IPS DF 6.9 (cell line): Measurements from ENCODE around the gene RTKN.
"Not testable (repeated sequence)": the region's sequence is repeated elsewhere in the genome, so short reads cannot be mapped to it uniquely, and the experiment has no call there.

Experiments used
- DNase-seq: peaks from one replicate; pipeline ENCODE4 v3.0.0-alpha.2; 2013; ENCODE audit warnings: low read depth, low spot score
- H3K27ac ChIP-seq: one replicate; pipeline ENCODE4 v1.5.1; 2013; ENCODE audit warnings: low read length, control low read depth
- H3K27me3 ChIP-seq: 2 replicates; pipeline ENCODE4 v1.6.1; 2013; ENCODE audit warnings: mild to moderate bottlenecking, low read length; ENCODE audit not compliant: control insufficient read depth, insufficient read depth
- H3K36me3 ChIP-seq: 2 replicates; pipeline ENCODE4 v1.6.1; 2013; ENCODE audit warnings: low read length; ENCODE audit not compliant: control insufficient read depth, insufficient read depth
- H3K4me1 ChIP-seq: 2 replicates; pipeline ENCODE4 v1.6.1; 2013; ENCODE audit warnings: low read length; ENCODE audit not compliant: control insufficient read depth, insufficient read depth
- H3K4me3 ChIP-seq: 2 replicates; pipeline ENCODE4 v1.5.1; 2013; ENCODE audit warnings: mild to moderate bottlenecking, low read length
- H3K9me3 ChIP-seq: 2 replicates; pipeline ENCODE4 v1.6.1; 2013; ENCODE audit warnings: low read length, inconsistent platforms; ENCODE audit not compliant: control insufficient read depth, insufficient read depth
- WGBS: extraction: QIAGEN DNeasy Blood & Tissue Kit; methylation state at CpG from one replicate; pipeline ENCODE4 v1.1.7; 2013; ENCODE audit warnings: mixed read lengths, missing lambda C conversion rate; ENCODE audit not compliant: insufficient read length, insufficient coverage; 5-methylcytosine and 5-hydroxymethylcytosine counted together

Gene RTKN

DNA sequence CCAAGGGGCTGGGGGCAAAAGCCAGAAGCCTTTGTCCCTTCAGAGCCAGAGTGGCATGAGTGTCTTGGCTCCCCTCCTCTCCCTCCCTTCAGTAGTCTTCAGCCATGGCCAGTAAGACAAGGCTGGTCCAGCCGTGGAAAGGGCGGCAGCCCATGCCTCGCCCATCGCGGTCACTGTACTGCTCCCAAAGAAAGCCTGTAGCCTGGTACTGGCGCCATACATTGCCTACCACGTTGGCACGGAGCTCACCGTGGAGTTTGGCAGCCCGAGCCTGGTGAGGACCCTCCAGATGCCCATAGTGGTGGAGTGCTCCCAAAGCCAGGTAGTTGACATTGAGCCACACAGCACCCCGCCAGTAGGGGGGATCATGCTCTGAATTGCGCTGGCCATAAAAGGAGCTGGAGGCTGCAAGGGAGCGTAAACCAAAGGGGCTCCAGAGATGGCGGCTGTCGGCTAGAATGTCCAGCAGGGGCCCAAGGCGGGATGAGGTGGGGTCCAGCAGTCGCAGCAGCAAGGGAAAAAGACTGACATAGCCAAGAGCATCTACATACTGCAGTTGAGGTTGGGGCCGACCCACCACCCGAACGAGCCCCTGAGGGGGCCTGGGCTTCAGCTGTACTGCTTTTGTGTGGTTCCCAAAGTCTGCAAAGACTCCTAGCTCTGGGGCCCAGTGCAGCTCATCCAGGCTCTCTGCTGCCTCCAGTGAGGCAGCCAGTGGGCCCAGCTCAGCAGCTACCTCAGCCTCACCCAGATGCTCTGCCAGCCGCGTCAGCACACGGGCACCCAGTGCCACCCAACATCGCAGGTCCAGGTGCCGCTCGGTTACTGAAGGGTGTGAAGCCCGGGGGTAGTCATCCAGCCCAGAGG, 19.7 kb upstream of the RTKN start:
- peaks cover 8% of the 10 kb centered on the region for H3K36me3 ChIP-seq
- WGBS, result no CpG with 5 or more reads among the region's 27 CpGs

DNA sequence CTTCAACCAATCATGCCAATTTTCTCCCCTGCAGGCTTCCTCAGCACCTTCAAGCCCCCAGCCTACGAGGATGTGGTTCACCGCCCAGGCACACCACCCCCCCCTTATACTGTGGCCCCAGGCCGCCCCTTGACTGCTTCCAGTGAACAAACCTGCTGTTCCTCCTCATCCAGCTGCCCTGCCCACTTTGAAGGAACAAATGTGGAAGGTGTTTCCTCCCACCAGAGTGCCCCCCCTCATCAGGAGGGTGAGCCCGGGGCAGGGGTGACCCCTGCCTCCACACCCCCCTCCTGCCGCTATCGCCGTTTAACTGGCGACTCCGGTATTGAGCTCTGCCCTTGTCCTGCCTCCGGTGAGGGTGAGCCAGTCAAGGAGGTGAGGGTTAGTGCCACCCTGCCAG, 18.4 kb upstream of the RTKN start:
- DNase-seq, H3K4me1 ChIP-seq, H3K36me3 ChIP-seq, H3K9me3 ChIP-seq, H3K27me3 ChIP-seq, H3K4me3 ChIP-seq, H3K27ac ChIP-seq: not testable (repeated sequence)
- WGBS, result no CpG with 5 or more reads among the region's 10 CpGs

More for the DNA sequence above, 19.7 kb upstream of the RTKN start:
- Histone ChIP-seq H3K27ac (no peak overlapping the region), H3K9me3 (no peaks in the 10 kb centered on the region), H3K4me1 (0 out of 2 replicates have a peak, but pooled peaks cover 2% of the 10 kb centered on the region), H3K4me3 (no peak overlapping the region), H3K27me3 (no peaks in the 10 kb centered on the region)
- no peak for DNase-seq

DNA sequence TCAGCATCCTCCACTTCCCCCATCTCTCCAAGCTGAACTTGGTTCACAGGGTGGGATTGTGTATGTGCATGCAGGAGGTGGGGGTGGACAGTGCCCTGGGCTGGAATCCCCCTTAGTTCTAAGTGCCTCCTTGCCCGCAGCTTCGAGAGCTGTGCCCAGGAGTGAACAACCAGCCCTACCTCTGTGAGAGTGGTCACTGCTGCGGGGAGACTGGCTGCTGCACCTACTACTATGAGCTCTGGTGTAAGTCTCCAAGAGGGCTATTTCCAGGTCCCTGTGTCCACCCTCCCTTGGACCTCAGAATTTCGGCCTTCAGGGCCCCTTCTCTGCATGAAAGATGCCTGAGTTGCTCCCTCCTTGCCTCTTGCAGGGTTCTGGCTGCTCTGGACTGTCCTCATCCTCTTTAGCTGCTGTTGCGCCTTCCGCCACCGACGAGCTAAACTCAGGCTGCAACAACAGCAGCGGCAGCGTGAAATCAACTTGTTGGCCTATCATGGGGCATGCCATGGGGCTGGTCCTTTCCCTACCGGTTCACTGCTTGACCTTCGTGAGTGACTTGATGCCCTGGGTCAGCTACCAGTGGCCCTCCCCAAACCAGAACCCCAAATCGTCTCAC, 17.9 kb upstream of the RTKN start:
- H3K9me3 ChIP-seq, H3K27me3 ChIP-seq, DNase-seq, H3K27ac ChIP-seq, H3K4me3 ChIP-seq, H3K36me3 ChIP-seq, H3K4me1 ChIP-seq: not testable (repeated sequence)
- WGBS, result 100% methylated on average over 1 of the region's 13 CpGs

DNA sequence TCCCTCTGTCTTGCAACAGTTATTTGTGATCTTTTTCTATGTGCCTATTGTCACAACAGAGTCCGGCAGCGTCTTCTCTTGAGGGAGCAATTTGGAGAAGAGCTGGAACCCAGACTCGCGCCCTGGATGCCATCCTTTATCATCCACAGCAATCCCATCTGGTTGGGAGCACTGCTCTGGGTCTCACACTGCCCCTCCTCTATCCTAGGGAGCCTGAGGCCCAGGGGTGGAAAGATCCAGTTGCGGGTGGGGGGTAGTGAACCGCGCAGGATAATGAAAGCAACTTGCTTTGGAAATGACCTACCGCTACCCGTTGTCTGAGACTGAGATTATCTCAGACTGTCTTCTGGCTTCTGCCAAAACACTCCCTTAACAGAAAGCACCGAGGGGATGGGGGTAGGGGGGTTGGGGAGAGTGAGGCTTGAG, 17.2 kb upstream of the RTKN start:
- Histone ChIP-seq H3K27me3 (no peaks in the 10 kb centered on the region), H3K36me3 (peaks cover 8% of the 10 kb centered on the region), H3K9me3 (no peaks in the 10 kb centered on the region), H3K27ac (no peak overlapping the region), H3K4me3 (peak overlapping the region; percentile 77), H3K4me1 (0 out of 2 replicates have a peak, but pooled peaks cover 2% of the 10 kb centered on the region)
- WGBS, result no CpG with 5 or more reads among the region's 10 CpGs
- no peak for DNase-seq

DNA sequence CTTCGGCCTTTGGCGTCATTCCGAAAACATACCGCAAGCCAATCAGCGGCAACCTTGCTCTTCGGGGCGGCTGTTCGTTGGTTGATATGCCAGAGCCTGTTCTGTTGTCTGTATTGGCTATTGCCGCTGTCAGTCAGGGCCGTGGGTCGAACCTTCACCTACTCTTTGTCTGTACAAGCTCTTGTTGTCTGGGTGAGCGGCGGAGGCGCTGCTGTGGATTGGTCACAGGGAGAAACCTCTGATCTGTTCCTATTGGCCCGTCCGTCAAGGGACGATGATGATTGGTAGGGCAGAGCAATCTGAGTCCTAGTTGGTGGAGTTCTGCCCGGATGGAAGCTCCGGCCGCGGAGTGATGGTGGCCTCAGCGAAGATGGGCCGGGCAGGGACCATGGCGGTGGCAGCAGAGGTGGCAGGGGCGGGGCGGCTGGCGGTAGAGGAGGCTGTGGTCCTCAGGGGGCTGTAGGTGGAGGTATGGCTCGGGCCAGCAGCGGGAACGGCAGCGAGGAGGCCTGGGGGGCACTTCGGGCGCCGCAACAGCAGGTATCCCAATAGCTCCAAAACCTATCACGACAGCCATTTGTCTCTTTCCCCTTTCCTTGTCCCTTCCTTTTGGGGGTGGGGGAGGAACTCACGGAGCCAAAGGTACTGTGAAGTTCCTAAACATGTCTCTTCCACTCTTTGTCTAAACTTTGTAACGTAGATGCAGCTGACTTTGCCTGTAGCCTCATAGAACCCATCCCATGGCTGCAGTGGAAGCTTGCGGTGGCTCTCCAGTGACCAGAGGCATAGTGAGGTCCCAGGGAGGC, 16.6 kb upstream of the RTKN start, which contains the start of gene WBP1:
Gene WBP1, plus strand, starts transcription at position 307 of the 806 bp plus-strand sequence. Its CDS starts 165 bp downstream, at position 472.
- H3K4me3 ChIP-seq, result peak within 1 kb of the TSS; percentile 77
- DNase-seq, result peak; percentile 100
- no CpG with 5 or more reads among the region's 38 CpGs for WGBS
- H3K27ac ChIP-seq, result no peak within 1 kb of the TSS
- peaks cover 8% of the 10 kb centered on the region for H3K36me3 ChIP-seq
- no peaks in the 10 kb centered on the region for H3K27me3 ChIP-seq
- H3K9me3 ChIP-seq, result no peaks in the 10 kb centered on the region
- 0 out of 2 replicates have a peak, but pooled peaks cover 2% of the 10 kb centered on the region for H3K4me1 ChIP-seq

DNA sequence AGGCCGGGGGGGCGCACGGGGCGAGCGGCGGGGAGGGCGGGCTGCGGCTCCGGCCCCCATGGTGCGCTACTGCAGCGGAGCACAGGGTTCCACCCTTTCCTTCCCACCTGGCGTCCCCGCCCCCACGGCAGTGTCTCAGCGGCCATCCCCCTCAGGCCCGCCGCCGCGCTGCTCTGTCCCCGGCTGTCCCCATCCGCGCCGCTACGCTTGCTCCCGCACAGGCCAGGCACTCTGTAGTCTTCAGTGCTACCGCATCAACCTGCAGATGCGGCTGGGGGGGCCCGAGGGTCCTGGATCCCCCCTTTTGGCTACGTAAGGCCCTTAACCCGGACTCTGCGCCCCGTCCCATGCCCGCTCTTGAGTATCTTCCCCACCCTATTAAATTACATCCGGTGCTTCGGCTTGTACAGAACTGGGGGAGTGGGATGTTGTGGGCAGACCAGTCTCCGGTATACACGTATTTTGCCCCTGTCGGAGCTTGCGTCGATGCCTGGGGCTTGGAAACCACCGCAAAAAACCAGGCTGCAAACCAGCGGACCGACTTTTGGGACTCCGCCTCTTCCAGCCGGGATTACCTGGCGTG, 15.9 kb upstream of the RTKN start:
- H3K36me3 ChIP-seq, result peaks cover 8% of the 10 kb centered on the region
- H3K4me1 ChIP-seq, result 0 out of 2 replicates have a peak, but pooled peaks cover 2% of the 10 kb centered on the region
- no peaks in the 10 kb centered on the region for H3K27me3 ChIP-seq
- no peak overlapping the region for H3K27ac ChIP-seq
- H3K9me3 ChIP-seq, result no peaks in the 10 kb centered on the region
- peak overlapping the region; percentile 73; the same call in 1 of the 2 replicates for H3K4me3 ChIP-seq
- DNase-seq, result no peak
- no CpG with 5 or more reads among the region's 46 CpGs for WGBS

DNA sequence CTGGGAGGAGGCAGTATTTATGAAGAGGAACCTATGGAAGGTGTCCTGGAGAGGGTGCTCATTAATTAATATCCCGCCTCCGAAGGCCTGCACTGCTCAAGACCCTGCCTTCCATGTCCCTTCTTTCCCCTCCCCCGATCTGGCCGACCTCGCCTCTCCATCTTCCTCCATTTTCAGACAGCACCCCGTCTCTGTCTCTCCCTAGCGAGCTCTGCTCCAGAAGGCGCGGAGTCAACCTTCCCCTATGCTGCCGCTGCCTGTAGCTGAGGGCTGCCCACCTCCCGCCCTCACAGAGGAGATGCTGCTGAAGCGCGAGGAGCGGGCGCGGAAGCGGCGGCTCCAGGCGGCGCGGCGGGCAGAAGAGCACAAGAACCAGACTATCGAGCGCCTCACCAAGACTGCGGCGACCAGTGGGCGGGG, 15.4 kb upstream of the RTKN start:
- Histone ChIP-seq H3K27ac (no peak overlapping the region), H3K36me3 (peaks cover 3% of the 10 kb centered on the region; the same call in 1 of the 2 replicates), H3K9me3 (no peaks in the 10 kb centered on the region), H3K4me3 (peak overlapping the region; percentile 73; the same call in 1 of the 2 replicates), H3K4me1 (0 out of 2 replicates have a peak, but pooled peaks cover 2% of the 10 kb centered on the region), H3K27me3 (no peaks in the 10 kb centered on the region)
- no peak for DNase-seq
- WGBS, result no CpG with 5 or more reads among the region's 27 CpGs

DNA sequence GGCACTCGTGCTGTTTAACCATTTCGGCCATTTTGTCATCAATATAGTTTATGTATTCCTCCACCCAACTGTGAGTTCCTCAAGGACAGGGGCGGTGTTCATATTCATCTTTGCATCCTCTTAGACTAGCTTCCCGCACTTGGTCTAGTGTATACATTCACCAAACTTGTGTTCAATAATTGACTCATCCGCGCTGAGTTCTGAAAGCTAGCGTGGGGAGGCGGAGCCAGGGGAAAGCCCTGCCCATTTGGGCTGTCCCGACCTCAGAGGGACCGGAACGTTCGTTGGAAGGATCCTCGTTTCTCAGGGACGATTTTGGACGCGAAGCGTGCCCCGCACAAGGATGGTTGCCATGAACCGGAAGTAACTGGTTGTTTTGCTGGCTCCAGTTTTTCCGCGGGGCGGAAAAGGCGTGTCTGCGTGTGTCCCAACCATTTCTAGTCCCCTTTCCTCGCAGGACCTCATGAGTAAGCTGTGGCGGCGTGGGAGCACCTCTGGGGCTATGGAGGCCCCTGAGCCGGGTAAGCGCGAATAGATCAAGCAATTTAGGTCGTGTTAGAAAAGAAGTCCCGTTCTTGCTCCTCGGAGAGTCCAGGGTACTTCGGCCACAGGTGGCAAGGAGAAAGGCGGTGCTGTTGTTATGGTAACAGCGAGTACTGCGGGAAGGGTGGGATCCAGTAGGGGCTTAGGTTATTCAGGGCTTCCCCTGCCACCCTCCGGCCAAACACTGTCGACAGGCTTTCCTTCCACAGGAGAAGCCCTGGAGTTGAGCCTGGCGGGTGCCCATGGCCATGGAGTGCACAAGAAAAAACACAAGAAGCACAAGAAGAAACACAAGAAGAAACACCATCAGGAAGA, 13.1 kb upstream of the RTKN start, which contains the start of gene INO80B:
Gene INO80B, plus strand, starts transcription at position 434 of the 858 bp plus-strand sequence. Its CDS starts 30 bp downstream, at position 464.
- H3K27me3 ChIP-seq, result no peaks in the 10 kb centered on the region
- no peak for DNase-seq

DNA sequence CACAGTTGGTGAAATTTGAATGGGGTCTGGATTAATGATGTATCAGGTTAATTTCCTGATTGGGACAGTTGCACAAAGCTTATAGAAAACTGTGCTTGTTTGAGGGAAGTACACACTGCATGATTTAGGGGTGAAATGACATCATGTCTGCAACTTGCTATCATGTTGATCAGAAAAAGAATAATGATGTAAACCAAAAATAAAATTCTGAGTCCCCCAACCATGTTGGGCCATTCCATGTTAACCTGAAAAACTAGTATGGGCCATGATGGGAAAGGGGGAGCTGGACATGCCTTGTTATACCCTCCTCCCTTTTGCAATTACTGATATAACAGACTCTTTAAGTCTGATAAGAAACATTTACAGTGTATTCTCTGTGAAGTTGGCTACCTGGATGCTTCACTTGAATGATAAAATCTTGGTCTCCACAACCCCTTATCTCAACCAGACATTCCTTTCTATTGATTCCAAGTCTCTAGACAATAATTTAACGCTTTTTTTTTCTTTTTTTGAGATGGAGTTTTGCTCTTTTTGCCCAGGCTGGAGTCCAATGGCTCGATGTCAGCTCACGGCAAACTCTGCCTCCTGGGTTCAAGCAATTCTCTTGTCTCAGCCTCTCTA, 8.9 kb upstream of the RTKN start:
- no peaks in the 10 kb centered on the region for H3K27me3 ChIP-seq
- no CpG with 5 or more reads among the region's 3 CpGs for WGBS
- H3K27ac ChIP-seq, result no peak overlapping the region
- H3K4me1 ChIP-seq, result no peaks in the 10 kb centered on the region
- DNase-seq, result no peak
- no peak overlapping the region for H3K4me3 ChIP-seq
- H3K36me3 ChIP-seq, result no peaks in the 10 kb centered on the region
- no peaks in the 10 kb centered on the region for H3K9me3 ChIP-seq

More for the DNA sequence above, 13.1 kb upstream of the RTKN start, which contains the start of gene INO80B:
- H3K4me1 ChIP-seq, result no peaks in the 10 kb centered on the region
- WGBS, result no CpG with 5 or more reads among the region's 40 CpGs
- H3K27ac ChIP-seq, result no peak within 1 kb of the TSS
- H3K36me3 ChIP-seq, result no peaks in the 10 kb centered on the region
- H3K4me3 ChIP-seq, result peak within 1 kb of the TSS; percentile 67; the same call in 1 of the 2 replicates
- H3K9me3 ChIP-seq, result no peaks in the 10 kb centered on the region
